HCT116 (cell line): ENCODE results near the gene KIAA1671. TPM values are rescaled to one million over a fixed set of nuclear protein-coding genes. Genes with fewer than 3 reads are reported as not detected.

ENCODE experiments used
- ATAC-seq: fragments of 200-7000 bp; cut with Tn5 transposase; 2 replicates; pipeline ENCODE4 v1.9.1; 2020; ENCODE audit warnings: mild to moderate bottlenecking, moderate library complexity
- BruUV-seq: library from RNA; stranded (reverse); fragments of 400-500 nt; replicated peaks from 2 replicates; lab custom pipeline; 2021; lab: Mats Ljungman, UMichigan
- CTCF ChIA-PET: fragments of 300-600 bp; sonication (Branson Sonifier 250); formaldehyde crosslinking; loops from one replicate; lab custom pipeline; 2021; ENCODE audit warnings: antibody characterized with exemption; lab: Charles Lee
- POLR2A ChIA-PET: fragments of 300-600, 350-600 bp; sonication (Branson Sonifier 250); formaldehyde crosslinking; loops from one replicate; lab custom pipeline; 2021; ENCODE audit warnings: antibody characterized with exemption; lab: Charles Lee
- RAD21 ChIA-PET, 2 experiments: fragments of 300-600 bp; sonication (Branson Sonifier 250); formaldehyde crosslinking; loops; one replicate each; lab custom pipeline; 2023; ENCODE audit warnings: low total read pairs in 2 of 2; ENCODE audit not compliant: uncharacterized antibody in 2 of 2, unreplicated experiment in 2 of 2, low non-redundant PET in 1 of 2; lab: Charles Lee
- DNase-seq: peaks from one replicate; pipeline ENCODE4 v3.0.0-alpha.2; 2010; ENCODE audit warnings: low read depth, low spot score
- H2AFZ ChIP-seq: fragments of 200-600 bp; shearing (Covaris generic), sonication (generic); 2 replicates; pipeline ENCODE4 v1.6.1; 2017; ENCODE audit warnings: low read depth, mixed run types, mixed read lengths, antibody characterized with exemption, low read length; ENCODE audit not compliant: poor library complexity, severe bottlenecking
- H3K27ac ChIP-seq: 2 replicates; pipeline ENCODE4 v1.5.1; 2012; ENCODE audit warnings: low read depth, low read length
- H3K27me3 ChIP-seq: fragments of 200-600 bp; sonication (generic); 2 replicates; pipeline ENCODE4 v1.6.1; 2016; ENCODE audit warnings: mixed run types, low read length, mixed read lengths; ENCODE audit not compliant: insufficient read depth
- H3K36me3 ChIP-seq, 2 experiments: fragments of 200-500 bp in 1 of 2; fragments of 200-600 bp in 1 of 2; sonication (Bioruptor generic) in 1 of 2; sonication (generic) in 1 of 2; 2 replicates each; pipeline versions ENCODE4 v1.5.1 to v1.6.1; 2014 to 2016; ENCODE audit warnings: low read length in 2 of 2, inconsistent platforms in 1 of 2, mixed read lengths in 1 of 2, mixed run types in 1 of 2; ENCODE audit not compliant: insufficient read depth in 2 of 2, control insufficient read depth in 1 of 2
- H3K4me1 ChIP-seq, 2 experiments: fragments of 200-600 bp in 1 of 2; sonication (generic) in 1 of 2; 2 replicates each; pipeline versions ENCODE4 v1.5.1 to v1.6.1; 2012 to 2017; ENCODE audit warnings: low read length in 2 of 2, inconsistent platforms in 1 of 2, mild to moderate bottlenecking in 1 of 2, mixed read lengths in 1 of 2, mixed run types in 1 of 2, moderate library complexity in 1 of 2; ENCODE audit not compliant: insufficient read depth in 2 of 2, control insufficient read depth in 1 of 2
- H3K4me2 ChIP-seq: fragments of 200-600 bp; sonication (generic); 2 replicates; pipeline ENCODE4 v1.6.1; 2017; ENCODE audit warnings: mixed run types, low read length, mixed read lengths
- H3K4me3 ChIP-seq, 2 experiments: fragments of 200-600 bp in 1 of 2; sonication (generic) in 1 of 2; replicated peaks in 1 of 2; 2 replicates each; pipeline ENCODE4 v1.5.1; 2011 to 2016; ENCODE audit warnings: low read length in 2 of 2, control low read depth in 1 of 2, low read depth in 1 of 2, mild to moderate bottlenecking in 1 of 2, mixed read lengths in 1 of 2, mixed run types in 1 of 2
- H3K79me2 ChIP-seq: fragments of 200-600 bp; sonication (generic); 2 replicates; pipeline ENCODE4 v1.6.1; 2017; ENCODE audit warnings: mild to moderate bottlenecking, mixed run types, low read length, moderate library complexity, mixed read lengths; ENCODE audit not compliant: insufficient read depth
- H3K9ac ChIP-seq: fragments of 200-600 bp; sonication (generic); 2 replicates; pipeline ENCODE4 v1.6.1; 2016; ENCODE audit warnings: low read length, mixed read lengths
- H3K9me2 ChIP-seq: fragments of 200-600 bp; sonication (generic), shearing (Covaris generic); 2 replicates; pipeline ENCODE4 v1.6.1; 2017; ENCODE audit warnings: mixed run types, mild to moderate bottlenecking, moderate library complexity; ENCODE audit not compliant: insufficient read depth
- H3K9me3 ChIP-seq, 2 experiments: fragments of 200-500 bp in 1 of 2; fragments of 200-600 bp in 1 of 2; sonication (Bioruptor generic) in 1 of 2; sonication (generic) in 1 of 2; 2 replicates each; pipeline ENCODE4 v1.6.1; 2014 to 2017; ENCODE audit warnings: low read length in 2 of 2, mixed read lengths in 2 of 2, inconsistent platforms in 1 of 2, low read depth in 1 of 2, mild to moderate bottlenecking in 1 of 2, mixed run types in 1 of 2, moderate library complexity in 1 of 2; ENCODE audit not compliant: control insufficient read depth in 1 of 2, insufficient read depth in 1 of 2
- H4K20me1 ChIP-seq: fragments of 200-600 bp; sonication (generic), shearing (Covaris generic); 2 replicates; pipeline ENCODE4 v1.6.1; 2017; ENCODE audit warnings: mixed run types, mild to moderate bottlenecking, moderate library complexity; ENCODE audit not compliant: insufficient read depth
- CBX3 ChIP-seq: IDR thresholded peaks from 2 replicates; pipeline ENCODE4 v1.6.1; 2012; ENCODE audit warnings: low read depth
- CEBPB ChIP-seq: IDR thresholded peaks from 2 replicates; pipeline ENCODE4 v1.6.1; 2012; ENCODE audit warnings: low read depth
- EGR1 ChIP-seq: IDR thresholded peaks from 2 replicates; pipeline ENCODE4 v1.6.1; 2012; ENCODE audit warnings: low read depth
- ELF1 ChIP-seq: IDR thresholded peaks from 2 replicates; pipeline ENCODE4 v1.6.1; 2012; ENCODE audit warnings: low read depth, borderline replicate concordance
- EZH2 ChIP-seq: fragments of 200-600 bp; sonication (generic); IDR thresholded peaks from 2 replicates; pipeline ENCODE4 v1.6.1; 2017; ENCODE audit warnings: antibody characterized with exemption, mixed run types
- EZH2phosphoT487 ChIP-seq: fragments of 200-600 bp; IDR thresholded peaks from 2 replicates; pipeline ENCODE4 v1.6.1; 2018; ENCODE audit warnings: antibody characterized with exemption, borderline replicate concordance
- JUND ChIP-seq: IDR thresholded peaks from 2 replicates; pipeline ENCODE4 v1.6.1; 2012
- POLR2A ChIP-seq: IDR thresholded peaks from 2 replicates; pipeline ENCODE4 v1.7.0; 2011; ENCODE audit warnings: borderline replicate concordance; ENCODE audit not compliant: insufficient read depth, insufficient read length; ENCODE audit errors: extremely low read depth
- POLR2AphosphoS5 ChIP-seq: IDR thresholded peaks from 2 replicates; pipeline ENCODE4 v1.6.1; 2011; ENCODE audit warnings: mild to moderate bottlenecking, low read depth, low read length, moderate library complexity
- RAD21 ChIP-seq: IDR thresholded peaks from 2 replicates; pipeline ENCODE4 v1.6.1; 2012; ENCODE audit warnings: low read depth, mild to moderate bottlenecking
- SIN3A ChIP-seq: IDR thresholded peaks from 2 replicates; pipeline ENCODE4 v1.6.1; 2012; ENCODE audit warnings: low read depth
- SP1 ChIP-seq: IDR thresholded peaks from 2 replicates; pipeline ENCODE4 v1.6.1; 2012; ENCODE audit warnings: low read depth
- YY1 ChIP-seq: IDR thresholded peaks from 2 replicates; pipeline ENCODE4 v1.6.1; 2011; ENCODE audit warnings: low read length, low read depth, moderate library complexity, mild to moderate bottlenecking; ENCODE audit not compliant: insufficient replicate concordance; ENCODE audit errors: extremely low read depth
- ZFX ChIP-seq: fragments of 450-650 bp; IDR thresholded peaks from 2 replicates; pipeline ENCODE4 v1.6.1; 2017
- ZNF274 ChIP-seq: fragments of 200-500 bp; sonication (Bioruptor generic); IDR thresholded peaks from 2 replicates; pipeline ENCODE4 v1.6.1; 2014; ENCODE audit warnings: mild to moderate bottlenecking, low read depth, low read length, inconsistent platforms
- intact Hi-C: fragments of 100-400 bp; cut with micrococcal nuclease; formaldehyde crosslinking; loops from 2 replicates; pipeline ENCODE4 v1.10.0; 2022
- total RNA-seq: library from RNA; stranded (reverse); gene quantifications from one replicate; pipeline ENCODE4 v1.2.1, GENCODE V29; 2021; ENCODE audit not compliant: unreplicated experiment
- TF ChIP-seq, protein P1 (sequence below): IDR thresholded peaks from 2 replicates; pipeline ENCODE4 v1.6.1; 2012; ENCODE audit warnings: low read depth
- TF ChIP-seq, protein P2 (sequence below): IDR thresholded peaks from 2 replicates; pipeline ENCODE4 v1.6.1; 2012
- TF ChIP-seq, protein P3 (sequence below): IDR thresholded peaks from 2 replicates; pipeline ENCODE4 v1.6.1; 2011; ENCODE audit warnings: mild to moderate bottlenecking, low read length, moderate library complexity; ENCODE audit not compliant: insufficient replicate concordance; ENCODE audit errors: extremely low read depth

Gene KIAA1671
- total RNA-seq, 1 experiment from 2014 or later: 36.8 TPM

DNA sequence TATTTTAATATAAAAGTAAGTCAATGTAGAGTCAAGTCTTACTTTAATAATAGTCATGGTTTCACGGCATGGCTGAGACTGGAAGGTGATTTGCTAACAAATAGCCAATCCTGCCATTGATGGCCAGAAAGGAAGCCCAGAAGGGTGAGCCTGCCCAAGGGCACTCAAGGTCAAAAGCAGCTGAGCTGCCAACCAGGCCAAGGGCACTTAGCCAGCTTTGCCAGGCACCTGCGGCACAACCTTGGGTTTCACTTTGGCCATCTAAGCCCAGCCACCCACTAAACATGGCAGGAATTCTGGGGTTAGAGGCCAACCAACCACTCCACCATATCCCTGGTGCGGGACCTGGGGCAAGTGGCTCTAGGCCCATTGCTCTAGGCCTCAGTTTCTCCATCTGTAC, 10.2 kb upstream of the KIAA1671 start:
- CTCF ChIA-PET: interaction anchor here (1.0 kb wide), 1 partner anchor 9 kb away, joined by 3 read pairs; no protein-coding TSS in a partner anchor

More for the DNA sequence above, 10.2 kb upstream of the KIAA1671 start:
- ATAC-seq (no peak), DNase-seq (no peak)
- Histone ChIP-seq H3K36me3 (no peaks in the 10 kb centered on the region), H3K4me3 (no peak overlapping the region), H3K4me2 (no peak overlapping the region), H3K9me3 (no peaks in the 10 kb centered on the region), H4K20me1 (no peaks in the 10 kb centered on the region), H3K9ac (no peak overlapping the region), H3K79me2 (no peaks in the 10 kb centered on the region), H3K4me1 (peaks cover 0 to 2% of the 10 kb centered on the region in 2 experiments; a peak in 1 of 4 replicates), H3K27me3 (no peaks in the 10 kb centered on the region), H3K9me2 (no peaks in the 10 kb centered on the region), H3K27ac (no peak overlapping the region), H2AFZ (no peak overlapping the region)
- ChIA-PET RAD21 (no interaction called here), POLR2A (no interaction called here)
- no peak for TF ChIP-seq EZH2phosphoT487
- TF ChIP-seq, protein P1, sequence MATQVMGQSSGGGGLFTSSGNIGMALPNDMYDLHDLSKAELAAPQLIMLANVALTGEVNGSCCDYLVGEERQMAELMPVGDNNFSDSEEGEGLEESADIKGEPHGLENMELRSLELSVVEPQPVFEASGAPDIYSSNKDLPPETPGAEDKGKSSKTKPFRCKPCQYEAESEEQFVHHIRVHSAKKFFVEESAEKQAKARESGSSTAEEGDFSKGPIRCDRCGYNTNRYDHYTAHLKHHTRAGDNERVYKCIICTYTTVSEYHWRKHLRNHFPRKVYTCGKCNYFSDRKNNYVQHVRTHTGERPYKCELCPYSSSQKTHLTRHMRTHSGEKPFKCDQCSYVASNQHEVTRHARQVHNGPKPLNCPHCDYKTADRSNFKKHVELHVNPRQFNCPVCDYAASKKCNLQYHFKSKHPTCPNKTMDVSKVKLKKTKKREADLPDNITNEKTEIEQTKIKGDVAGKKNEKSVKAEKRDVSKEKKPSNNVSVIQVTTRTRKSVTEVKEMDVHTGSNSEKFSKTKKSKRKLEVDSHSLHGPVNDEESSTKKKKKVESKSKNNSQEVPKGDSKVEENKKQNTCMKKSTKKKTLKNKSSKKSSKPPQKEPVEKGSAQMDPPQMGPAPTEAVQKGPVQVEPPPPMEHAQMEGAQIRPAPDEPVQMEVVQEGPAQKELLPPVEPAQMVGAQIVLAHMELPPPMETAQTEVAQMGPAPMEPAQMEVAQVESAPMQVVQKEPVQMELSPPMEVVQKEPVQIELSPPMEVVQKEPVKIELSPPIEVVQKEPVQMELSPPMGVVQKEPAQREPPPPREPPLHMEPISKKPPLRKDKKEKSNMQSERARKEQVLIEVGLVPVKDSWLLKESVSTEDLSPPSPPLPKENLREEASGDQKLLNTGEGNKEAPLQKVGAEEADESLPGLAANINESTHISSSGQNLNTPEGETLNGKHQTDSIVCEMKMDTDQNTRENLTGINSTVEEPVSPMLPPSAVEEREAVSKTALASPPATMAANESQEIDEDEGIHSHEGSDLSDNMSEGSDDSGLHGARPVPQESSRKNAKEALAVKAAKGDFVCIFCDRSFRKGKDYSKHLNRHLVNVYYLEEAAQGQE: no peak
- TF ChIP-seq POLR2A: no peak
- TF ChIP-seq, protein P2, sequence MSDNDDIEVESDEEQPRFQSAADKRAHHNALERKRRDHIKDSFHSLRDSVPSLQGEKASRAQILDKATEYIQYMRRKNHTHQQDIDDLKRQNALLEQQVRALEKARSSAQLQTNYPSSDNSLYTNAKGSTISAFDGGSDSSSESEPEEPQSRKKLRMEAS: no peak
- no peak for TF ChIP-seq EGR1
- TF ChIP-seq CBX3: no peak
- no peak for TF ChIP-seq ZNF274
- TF ChIP-seq RAD21: no peak
- no peak for TF ChIP-seq CEBPB
- no peak for TF ChIP-seq POLR2AphosphoS5
- TF ChIP-seq SIN3A: no peak
- TF ChIP-seq YY1: no peak
- TF ChIP-seq, protein P3, sequence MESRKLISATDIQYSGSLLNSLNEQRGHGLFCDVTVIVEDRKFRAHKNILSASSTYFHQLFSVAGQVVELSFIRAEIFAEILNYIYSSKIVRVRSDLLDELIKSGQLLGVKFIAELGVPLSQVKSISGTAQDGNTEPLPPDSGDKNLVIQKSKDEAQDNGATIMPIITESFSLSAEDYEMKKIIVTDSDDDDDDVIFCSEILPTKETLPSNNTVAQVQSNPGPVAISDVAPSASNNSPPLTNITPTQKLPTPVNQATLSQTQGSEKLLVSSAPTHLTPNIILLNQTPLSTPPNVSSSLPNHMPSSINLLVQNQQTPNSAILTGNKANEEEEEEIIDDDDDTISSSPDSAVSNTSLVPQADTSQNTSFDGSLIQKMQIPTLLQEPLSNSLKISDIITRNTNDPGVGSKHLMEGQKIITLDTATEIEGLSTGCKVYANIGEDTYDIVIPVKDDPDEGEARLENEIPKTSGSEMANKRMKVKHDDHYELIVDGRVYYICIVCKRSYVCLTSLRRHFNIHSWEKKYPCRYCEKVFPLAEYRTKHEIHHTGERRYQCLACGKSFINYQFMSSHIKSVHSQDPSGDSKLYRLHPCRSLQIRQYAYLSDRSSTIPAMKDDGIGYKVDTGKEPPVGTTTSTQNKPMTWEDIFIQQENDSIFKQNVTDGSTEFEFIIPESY: no peak
- TF ChIP-seq SP1: no peak
- no peak for TF ChIP-seq ZFX
- TF ChIP-seq ELF1: no peak
- TF ChIP-seq JUND: no peak
- no peak for TF ChIP-seq EZH2
- BruUV-seq: no TSS peak
- intact Hi-C loops: no loop called here
